HG03095 (cell line): ENCODE results near the gene MFSD1.
"Not testable (repeated sequence)": the region's sequence is repeated elsewhere in the genome, so short reads cannot be mapped to it uniquely, and the experiment has no call there.

Experiments
- ATAC-seq: cut with Tn5 transposase; IDR thresholded peaks from one replicate; pipeline ENCODE4 v1.9.1; 2021; ENCODE audit warnings: moderate library complexity; ENCODE audit not compliant: unreplicated experiment

MFSD1 gene

GRCh38 chr3:158775426-158776410 lies 26.1 kb upstream of the MFSD1 start:
- no peak for ATAC-seq

GRCh38 chr3:158776531-158776930 lies 25.3 kb upstream of the MFSD1 start:
- no peak for ATAC-seq

GRCh38 chr3:158777161-158777873 lies 24.5 kb upstream of the MFSD1 start:
- ATAC-seq: no peak

GRCh38 chr3:158780766-158781165 lies 21.1 kb upstream of the MFSD1 start:
- ATAC-seq: no peak

- ATAC-seq: no peak
Measured at GRCh38 chr3:158781191-158781590, 20.7 kb upstream of the MFSD1 start.

GRCh38 chr3:158781849-158782248 lies 20.0 kb upstream of the MFSD1 start:
- no peak for ATAC-seq

- no peak for ATAC-seq
Measured at GRCh38 chr3:158782283-158782989, 19.4 kb upstream of the MFSD1 start.

GRCh38 chr3:158783051-158783450 lies 18.8 kb upstream of the MFSD1 start:
- ATAC-seq: no peak

- no peak for ATAC-seq
Measured at GRCh38 chr3:158785972-158786371, 15.9 kb upstream of the MFSD1 start.

- ATAC-seq: no peak
Measured at GRCh38 chr3:158788446-158788845, 13.4 kb upstream of the MFSD1 start.

GRCh38 chr3:158789592-158789991 lies 12.3 kb upstream of the MFSD1 start:
- ATAC-seq: no peak

- peak; percentile 58 for ATAC-seq
Measured at GRCh38 chr3:158790901-158791589, 10.8 kb upstream of the MFSD1 start.

GRCh38 chr3:158791590-158791920 lies 10.3 kb upstream of the MFSD1 start:
- not testable (repeated sequence) for ATAC-seq

- ATAC-seq: no peak
Measured at GRCh38 chr3:158792709-158793108, 9.1 kb upstream of the MFSD1 start.

GRCh38 chr3:158794206-158794605 lies 7.6 kb upstream of the MFSD1 start:
- no peak for ATAC-seq

- ATAC-seq: no peak
Measured at GRCh38 chr3:158794936-158795518, 6.8 kb upstream of the MFSD1 start.

- ATAC-seq: no peak
Measured at GRCh38 chr3:158801201-158801600, 653 bp upstream of the MFSD1 start.

GRCh38 chr3:158802409-158803268 lies 785 bp downstream of the MFSD1 start:
- ATAC-seq: peak; percentile 29

- no peak for ATAC-seq
Measured at GRCh38 chr3:158804441-158804840, 2.6 kb downstream of the MFSD1 start.

GRCh38 chr3:158808697-158809096 lies 6.8 kb downstream of the MFSD1 start:
- no peak for ATAC-seq
